ENCODE measurements around the gene THUMPD3.

THUMPD3 gene, protein sequence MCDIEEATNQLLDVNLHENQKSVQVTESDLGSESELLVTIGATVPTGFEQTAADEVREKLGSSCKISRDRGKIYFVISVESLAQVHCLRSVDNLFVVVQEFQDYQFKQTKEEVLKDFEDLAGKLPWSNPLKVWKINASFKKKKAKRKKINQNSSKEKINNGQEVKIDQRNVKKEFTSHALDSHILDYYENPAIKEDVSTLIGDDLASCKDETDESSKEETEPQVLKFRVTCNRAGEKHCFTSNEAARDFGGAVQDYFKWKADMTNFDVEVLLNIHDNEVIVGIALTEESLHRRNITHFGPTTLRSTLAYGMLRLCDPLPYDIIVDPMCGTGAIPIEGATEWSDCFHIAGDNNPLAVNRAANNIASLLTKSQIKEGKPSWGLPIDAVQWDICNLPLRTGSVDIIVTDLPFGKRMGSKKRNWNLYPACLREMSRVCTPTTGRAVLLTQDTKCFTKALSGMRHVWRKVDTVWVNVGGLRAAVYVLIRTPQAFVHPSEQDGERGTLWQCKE

DNA sequence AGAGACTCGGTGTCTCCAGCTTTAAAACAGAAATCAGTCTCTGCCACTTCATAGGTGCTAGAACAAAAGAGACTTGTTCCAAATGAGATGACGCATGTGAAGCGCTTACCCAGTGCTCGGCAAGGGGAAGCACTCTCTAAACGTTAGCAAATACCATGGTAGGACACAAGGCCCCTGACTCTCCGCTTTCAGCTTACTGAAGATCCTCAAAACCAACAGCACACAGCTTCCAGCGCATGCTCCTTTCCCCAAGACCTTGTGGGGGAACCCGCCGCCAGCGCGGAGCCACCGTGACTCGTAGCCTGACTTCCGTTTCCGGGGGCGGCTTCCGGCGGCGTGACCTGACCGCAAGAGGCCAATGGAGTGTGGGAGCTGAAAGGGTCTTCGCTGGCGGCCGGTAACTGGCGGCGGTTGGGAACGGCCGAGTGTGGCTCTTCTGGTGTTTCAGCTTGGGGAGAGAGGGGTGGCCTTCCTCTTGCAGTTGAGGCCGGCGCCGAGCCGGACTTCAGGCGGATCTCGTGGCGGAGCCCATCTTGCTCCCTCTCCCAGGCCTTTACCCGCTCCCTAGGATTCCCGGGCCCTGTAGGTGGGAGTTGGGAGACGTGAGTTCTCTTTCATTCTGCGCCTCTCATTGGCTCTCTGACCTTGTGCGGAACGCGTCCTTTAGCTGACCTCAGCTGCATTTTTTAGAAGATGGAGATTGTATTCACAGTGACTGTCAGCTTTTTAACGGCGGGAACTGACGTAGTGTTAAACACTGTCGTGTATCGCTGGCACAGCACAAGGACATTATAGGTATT is at the start of gene THUMPD3:
TSS of gene THUMPD3 (plus strand) at position 324 of the 800 bp plus-strand sequence. CDS start 2,015 bp downstream, outside the sequence.
- CTCF ChIA-PET, result interaction anchor here (0.6 to 3.9 kb wide), 5 partner anchors 10 to 958 kb away, joined by 3 to 38 read pairs (median 3); partner anchors contain the start of gene SETD5
- peaks cover 4% of the 10 kb centered on the region for H3K27me3 Mint-ChIP-seq
- peak; percentile 93 for DNase-seq
- H3K27ac Mint-ChIP-seq, result peak within 1 kb of the TSS; percentile 97
- H3K4me3 Mint-ChIP-seq, result peak within 1 kb of the TSS; percentile 88
- peaks cover 33% of the 10 kb centered on the region for H3K4me1 Mint-ChIP-seq
- H3K36me3 Mint-ChIP-seq, result peaks cover 25% of the 10 kb centered on the region
- no peaks in the 10 kb centered on the region for H3K9me3 Mint-ChIP-seq

DNA sequence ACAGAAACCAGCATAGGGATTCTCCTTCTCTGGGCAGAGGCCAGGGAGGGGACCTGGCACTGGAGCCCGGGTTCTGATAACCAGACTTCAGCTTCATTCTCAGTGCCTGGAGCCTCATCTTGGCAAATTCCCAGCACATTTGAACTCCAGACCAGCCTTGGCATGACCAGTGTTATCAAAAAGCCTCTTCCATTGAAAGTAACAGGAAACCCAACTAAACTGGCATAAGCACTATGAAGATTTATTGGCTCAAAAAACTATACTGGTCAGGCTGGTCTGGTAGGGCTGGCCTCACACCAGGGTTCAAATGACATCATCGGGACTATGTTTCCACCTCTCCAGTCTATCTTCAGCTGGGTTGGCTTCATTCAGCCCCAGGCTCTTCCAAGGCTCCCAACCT is 48.1 kb upstream of the THUMPD3 start:
- no peaks in the 10 kb centered on the region for H3K4me1 Mint-ChIP-seq
- no peak overlapping the region for H3K4me3 Mint-ChIP-seq
- no peak for DNase-seq
- CTCF ChIA-PET, result no interaction called here
- peaks cover 7% of the 10 kb centered on the region for H3K27me3 Mint-ChIP-seq
- H3K9me3 Mint-ChIP-seq, result no peaks in the 10 kb centered on the region
- no peak overlapping the region for H3K27ac Mint-ChIP-seq
- H3K36me3 Mint-ChIP-seq, result no peaks in the 10 kb centered on the region

DNA sequence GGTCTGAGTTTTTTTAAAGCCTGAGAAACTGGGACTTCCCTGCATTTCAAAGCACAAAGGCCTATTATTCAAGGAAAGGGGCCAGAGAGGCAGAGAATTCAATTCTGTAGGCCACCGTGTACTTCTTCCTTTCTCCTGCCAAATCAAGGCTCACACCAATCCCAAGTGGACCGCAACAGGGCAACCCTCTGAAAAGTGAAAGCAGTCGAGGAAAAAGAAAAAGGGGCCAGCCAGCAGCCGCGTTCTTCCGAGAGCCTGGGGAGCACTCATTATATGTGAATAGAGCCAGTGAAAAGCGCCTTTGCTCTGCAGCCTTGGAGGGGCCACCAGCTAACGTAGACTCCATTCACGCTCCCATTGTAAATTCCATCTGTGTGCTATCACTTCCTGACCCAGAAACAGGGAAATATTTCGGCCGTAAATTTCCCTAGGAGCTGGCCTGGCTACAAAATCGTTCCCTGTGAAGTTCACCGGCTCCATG is 45.9 kb upstream of the THUMPD3 start:
- CTCF ChIA-PET, result interaction anchor here (1.0 kb wide), 1 partner anchor 14 kb away, joined by 3 read pairs; no protein-coding TSS in a partner anchor

DNA sequence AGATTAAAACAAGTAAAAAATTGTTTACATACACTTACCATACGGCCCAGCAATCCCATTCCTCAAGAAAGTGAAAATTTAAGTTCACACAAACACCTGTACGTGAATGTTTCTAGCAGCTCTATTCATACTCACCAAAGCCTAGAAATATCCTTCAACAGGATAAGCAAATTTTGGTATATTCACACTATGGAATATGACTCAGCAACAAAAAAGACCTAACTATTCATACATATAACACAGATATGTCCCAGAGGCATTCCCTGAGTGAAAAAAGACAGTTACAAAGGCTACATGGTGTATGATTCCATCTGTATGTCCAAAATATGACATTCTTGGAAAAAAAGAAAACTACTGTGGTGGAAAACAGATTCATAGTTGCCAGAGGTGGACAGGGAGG is 40.1 kb upstream of the THUMPD3 start:
- CTCF ChIA-PET, result no interaction called here
- Mint-ChIP-seq H3K27me3 (peaks cover 6% of the 10 kb centered on the region), H3K4me1 (no peaks in the 10 kb centered on the region), H3K4me3 (no peak overlapping the region), H3K9me3 (peaks cover 3% of the 10 kb centered on the region), H3K36me3 (no peaks in the 10 kb centered on the region), H3K27ac (no peak overlapping the region)
- DNase-seq, result no peak

More for the DNA sequence above, 45.9 kb upstream of the THUMPD3 start:
- Mint-ChIP-seq H3K36me3 (no peaks in the 10 kb centered on the region), H3K4me3 (no peak overlapping the region), H3K4me1 (no peaks in the 10 kb centered on the region), H3K27me3 (peaks cover 10% of the 10 kb centered on the region), H3K27ac (no peak overlapping the region), H3K9me3 (no peaks in the 10 kb centered on the region)
- DNase-seq, result no peak

GRCh38 chr3:9324944-9325343 is 37.9 kb upstream of the THUMPD3 start:
- peaks cover under 1% of the 10 kb centered on the region for H3K27me3 Mint-ChIP-seq
- no peaks in the 10 kb centered on the region for H3K4me1 Mint-ChIP-seq
- peaks cover 4% of the 10 kb centered on the region for H3K9me3 Mint-ChIP-seq
- H3K27ac Mint-ChIP-seq, result no peak overlapping the region
- no peak overlapping the region for H3K4me3 Mint-ChIP-seq
- CTCF ChIA-PET, result no interaction called here
- H3K36me3 Mint-ChIP-seq, result no peaks in the 10 kb centered on the region
- DNase-seq, result no peak

DNA sequence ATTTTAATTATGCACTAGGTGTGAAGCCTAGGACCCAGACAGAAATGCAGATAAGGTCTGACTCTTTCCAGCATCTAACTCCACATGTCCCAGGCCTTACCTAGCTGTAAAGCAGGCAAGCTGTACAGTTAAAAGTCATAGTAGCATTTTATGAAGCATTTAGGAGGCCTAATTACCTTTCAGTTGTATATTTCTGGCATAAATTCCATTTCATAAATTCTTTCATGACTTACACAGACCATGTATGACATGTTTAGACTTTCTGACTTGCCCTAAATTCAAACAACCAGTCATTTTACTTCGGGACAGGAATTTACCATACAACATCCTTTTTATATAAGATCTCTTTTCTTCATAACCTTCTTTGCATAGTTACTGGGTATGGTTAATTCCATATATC is 35.3 kb upstream of the THUMPD3 start:
- Mint-ChIP-seq H3K36me3 (no peaks in the 10 kb centered on the region), H3K27ac (no peak overlapping the region), H3K4me3 (no peak overlapping the region), H3K4me1 (no peaks in the 10 kb centered on the region), H3K9me3 (peaks cover 4% of the 10 kb centered on the region), H3K27me3 (no peaks in the 10 kb centered on the region)
- CTCF ChIA-PET, result no interaction called here
- DNase-seq, result no peak

DNA sequence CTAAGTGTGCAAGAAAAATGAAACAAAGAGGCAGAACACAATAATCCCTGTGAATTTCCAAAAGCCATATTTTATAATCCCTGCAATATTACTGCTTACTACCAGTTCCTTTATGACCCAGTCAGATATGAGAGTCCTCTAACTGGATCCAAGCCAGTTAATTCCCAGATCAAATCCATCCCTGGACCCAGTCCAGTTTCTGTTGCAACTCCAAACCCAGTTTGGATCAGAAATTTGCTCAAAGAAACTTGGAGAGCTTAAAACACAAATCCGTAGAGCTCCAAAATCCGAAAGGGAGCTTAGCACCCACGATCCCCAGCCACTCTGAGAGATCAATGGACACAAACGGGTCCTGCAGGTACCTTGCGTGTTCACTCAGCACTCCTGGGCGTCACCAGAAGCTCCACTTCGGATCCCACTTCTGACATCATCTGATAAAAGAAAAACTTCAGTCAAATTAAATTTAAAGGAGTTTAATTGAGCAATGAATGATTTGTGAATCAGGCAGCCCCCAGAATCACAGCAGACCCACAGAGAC is 32.6 kb upstream of the THUMPD3 start:
- H3K27me3 Mint-ChIP-seq, result no peaks in the 10 kb centered on the region
- no peaks in the 10 kb centered on the region for H3K36me3 Mint-ChIP-seq
- CTCF ChIA-PET, result no interaction called here
- no peaks in the 10 kb centered on the region for H3K4me1 Mint-ChIP-seq
- peaks cover 4% of the 10 kb centered on the region for H3K9me3 Mint-ChIP-seq
- no peak overlapping the region for H3K4me3 Mint-ChIP-seq
- H3K27ac Mint-ChIP-seq, result no peak overlapping the region
- no peak for DNase-seq

- H3K4me3 Mint-ChIP-seq, result no peak overlapping the region
- H3K36me3 Mint-ChIP-seq, result no peaks in the 10 kb centered on the region
- DNase-seq, result no peak
- H3K27me3 Mint-ChIP-seq, result no peaks in the 10 kb centered on the region
- CTCF ChIA-PET, result no interaction called here
- no peaks in the 10 kb centered on the region for H3K4me1 Mint-ChIP-seq
- H3K9me3 Mint-ChIP-seq, result peaks cover 4% of the 10 kb centered on the region
- no peak overlapping the region for H3K27ac Mint-ChIP-seq
Measured at GRCh38 chr3:9331171-9331570, 31.7 kb upstream of the THUMPD3 start.

DNA sequence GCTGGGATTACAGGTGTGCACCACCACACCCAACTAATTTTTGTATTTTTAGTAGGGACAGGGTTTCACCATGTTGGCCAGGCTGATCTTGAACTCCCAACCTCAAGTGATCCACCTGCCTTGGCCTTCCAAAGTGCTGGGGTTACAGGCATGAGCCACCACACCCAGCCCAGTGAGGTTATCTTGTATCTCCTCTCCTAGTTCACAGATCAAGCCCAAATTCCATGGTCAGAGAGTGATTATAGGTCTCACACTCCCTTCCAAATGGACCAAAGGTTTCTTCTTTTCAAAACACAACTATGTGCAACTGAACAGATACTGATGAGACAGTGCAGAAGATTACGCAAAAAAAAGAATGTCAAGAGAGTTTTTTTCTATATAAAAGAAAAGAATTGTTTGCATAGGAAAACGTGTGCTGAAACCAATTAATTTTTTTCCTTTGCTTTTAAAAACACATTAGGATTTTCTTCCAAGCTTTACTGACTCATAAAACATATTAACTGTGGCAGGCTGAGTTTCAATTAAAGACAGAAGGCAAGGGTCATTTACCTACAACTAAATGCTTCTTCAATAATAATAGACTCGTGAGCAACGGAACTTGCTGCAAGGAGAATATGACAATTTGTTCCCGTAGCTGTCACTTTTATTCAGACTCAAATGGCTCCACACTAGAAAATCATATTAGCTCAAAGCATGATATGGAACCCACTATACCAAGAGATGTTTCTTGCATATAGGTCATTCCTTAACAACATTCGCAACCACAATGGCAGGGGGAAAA is 30.4 kb upstream of the THUMPD3 start:
- DNase-seq, result no peak
- no peak overlapping the region for H3K4me3 Mint-ChIP-seq
- H3K9me3 Mint-ChIP-seq, result peaks cover 1% of the 10 kb centered on the region
- H3K27ac Mint-ChIP-seq, result no peak overlapping the region
- no peaks in the 10 kb centered on the region for H3K4me1 Mint-ChIP-seq
- CTCF ChIA-PET, result interaction anchor here (1.0 kb wide), 1 partner anchor 28 kb away, joined by 3 read pairs; no protein-coding TSS in a partner anchor
- no peaks in the 10 kb centered on the region for H3K36me3 Mint-ChIP-seq
- no peaks in the 10 kb centered on the region for H3K27me3 Mint-ChIP-seq

- Mint-ChIP-seq H3K4me3 (no peak overlapping the region), H3K27me3 (no peaks in the 10 kb centered on the region), H3K27ac (no peak overlapping the region), H3K4me1 (no peaks in the 10 kb centered on the region), H3K9me3 (no peaks in the 10 kb centered on the region), H3K36me3 (no peaks in the 10 kb centered on the region)
- CTCF ChIA-PET, result no interaction called here
- no peak for DNase-seq
Measured at GRCh38 chr3:9339761-9340471, 22.9 kb upstream of the THUMPD3 start.

- no peak for DNase-seq
- H3K27me3 Mint-ChIP-seq, result no peaks in the 10 kb centered on the region
- no peaks in the 10 kb centered on the region for H3K4me1 Mint-ChIP-seq
- no peaks in the 10 kb centered on the region for H3K36me3 Mint-ChIP-seq
- no peaks in the 10 kb centered on the region for H3K9me3 Mint-ChIP-seq
- CTCF ChIA-PET, result no interaction called here
- no peak overlapping the region for H3K4me3 Mint-ChIP-seq
- no peak overlapping the region for H3K27ac Mint-ChIP-seq
Measured at GRCh38 chr3:9340472-9340902, 22.4 kb upstream of the THUMPD3 start.

DNA sequence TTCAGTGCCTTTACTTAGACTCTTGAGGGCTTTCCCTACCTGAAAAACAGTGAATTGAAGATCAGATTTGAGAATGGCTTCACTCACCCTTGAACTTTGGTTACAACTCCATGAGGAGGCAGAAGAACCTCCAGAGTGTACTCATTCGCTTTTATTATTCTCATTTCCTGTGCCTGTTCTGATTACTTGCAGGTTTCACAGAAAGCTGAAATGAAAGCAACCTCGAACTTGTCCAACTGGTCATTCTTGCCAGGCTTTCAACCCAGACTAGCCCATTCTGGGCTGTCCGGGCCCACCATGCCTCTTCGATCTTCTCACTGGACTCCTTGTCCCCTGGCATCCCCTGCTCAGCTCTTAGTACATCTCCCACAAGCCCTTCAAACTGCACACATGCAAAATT is 20.2 kb upstream of the THUMPD3 start:
- Mint-ChIP-seq H3K4me1 (no peaks in the 10 kb centered on the region), H3K27ac (no peak overlapping the region), H3K27me3 (no peaks in the 10 kb centered on the region), H3K4me3 (no peak overlapping the region), H3K36me3 (no peaks in the 10 kb centered on the region), H3K9me3 (no peaks in the 10 kb centered on the region)
- CTCF ChIA-PET, result interaction anchor here (0.8 to 1.5 kb wide), 2 partner anchors 10 to 161 kb away, joined by 5 read pairs; no protein-coding TSS in a partner anchor
- DNase-seq, result no peak

DNA sequence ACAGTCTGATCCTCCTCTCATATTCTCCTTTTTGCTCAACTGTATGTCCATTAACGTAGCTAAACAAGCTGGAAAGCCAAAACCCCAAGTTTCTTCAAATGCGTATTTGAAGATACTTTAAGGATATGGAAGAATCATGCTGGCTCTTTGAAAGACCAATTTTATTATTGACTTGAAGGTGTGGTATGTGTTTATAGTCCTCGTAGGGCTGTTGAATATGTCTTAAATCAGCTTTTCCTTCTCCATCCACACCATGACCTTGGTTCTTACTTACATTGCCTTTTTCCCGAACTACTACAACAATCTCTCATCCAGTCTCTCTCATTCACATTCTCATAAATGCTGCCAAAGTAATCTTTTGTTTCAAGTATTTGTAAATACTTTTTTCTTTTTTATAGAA is 19.7 kb upstream of the THUMPD3 start:
- Mint-ChIP-seq H3K27me3 (no peaks in the 10 kb centered on the region), H3K4me3 (no peak overlapping the region), H3K27ac (no peak overlapping the region), H3K4me1 (no peaks in the 10 kb centered on the region), H3K9me3 (no peaks in the 10 kb centered on the region), H3K36me3 (no peaks in the 10 kb centered on the region)
- DNase-seq, result no peak
- CTCF ChIA-PET, result interaction anchor here (0.8 to 1.5 kb wide), 2 partner anchors 10 to 160 kb away, joined by 5 read pairs; no protein-coding TSS in a partner anchor
